Brain microvascular endothelial cell (primary cell): Measurements from ENCODE around the gene PDE1C.

Experiments used
- DNase-seq: peaks from one replicate; pipeline ENCODE4 v3.0.0-alpha.2; 2020
- H3K27ac ChIP-seq: fragments of 250-450 bp; sonication (Bioruptor Pico); 2 replicates; pipeline ENCODE4 v1.5.1; 2020; ENCODE audit warnings: mild to moderate bottlenecking, moderate library complexity
- H3K27me3 ChIP-seq: fragments of 250-450 bp; sonication (Bioruptor Pico); replicated peaks from 2 replicates; pipeline ENCODE4 v1.5.1; 2020; ENCODE audit warnings: mild to moderate bottlenecking
- H3K36me3 ChIP-seq: fragments of 250-450 bp; sonication (Bioruptor Pico); replicated peaks from 2 replicates; pipeline ENCODE4 v1.5.1; 2020; ENCODE audit warnings: mild to moderate bottlenecking
- H3K4me3 ChIP-seq: 2 replicates; pipeline ENCODE4 v1.5.1; 2011; ENCODE audit warnings: low read depth, mild to moderate bottlenecking, control low read depth, low read length, moderate library complexity
- in situ Hi-C: cut with HindIII; loops from 2 replicates; pipeline ENCODE4 v1.10.0; 2017; ENCODE audit warnings: low sequenced_read_pairs, low pct_ligation_motif_present
- TF ChIP-seq, protein P1 (sequence below): IDR thresholded peaks from 2 replicates; pipeline ENCODE4 v1.5.1; 2011; ENCODE audit warnings: low read depth, mild to moderate bottlenecking, moderate library complexity, low read length, control low read depth, inconsistent platforms; ENCODE audit errors: missing control alignments

The PDE1C gene

GRCh38 chr7:31950091-31950755, 120.0 kb downstream of the PDE1C start:
- Histone ChIP-seq H3K27ac (no peak overlapping the region), H3K4me3 (no peak overlapping the region), H3K36me3 (no peaks in the 10 kb centered on the region), H3K27me3 (no peaks in the 10 kb centered on the region)
- TF ChIP-seq, protein P1, sequence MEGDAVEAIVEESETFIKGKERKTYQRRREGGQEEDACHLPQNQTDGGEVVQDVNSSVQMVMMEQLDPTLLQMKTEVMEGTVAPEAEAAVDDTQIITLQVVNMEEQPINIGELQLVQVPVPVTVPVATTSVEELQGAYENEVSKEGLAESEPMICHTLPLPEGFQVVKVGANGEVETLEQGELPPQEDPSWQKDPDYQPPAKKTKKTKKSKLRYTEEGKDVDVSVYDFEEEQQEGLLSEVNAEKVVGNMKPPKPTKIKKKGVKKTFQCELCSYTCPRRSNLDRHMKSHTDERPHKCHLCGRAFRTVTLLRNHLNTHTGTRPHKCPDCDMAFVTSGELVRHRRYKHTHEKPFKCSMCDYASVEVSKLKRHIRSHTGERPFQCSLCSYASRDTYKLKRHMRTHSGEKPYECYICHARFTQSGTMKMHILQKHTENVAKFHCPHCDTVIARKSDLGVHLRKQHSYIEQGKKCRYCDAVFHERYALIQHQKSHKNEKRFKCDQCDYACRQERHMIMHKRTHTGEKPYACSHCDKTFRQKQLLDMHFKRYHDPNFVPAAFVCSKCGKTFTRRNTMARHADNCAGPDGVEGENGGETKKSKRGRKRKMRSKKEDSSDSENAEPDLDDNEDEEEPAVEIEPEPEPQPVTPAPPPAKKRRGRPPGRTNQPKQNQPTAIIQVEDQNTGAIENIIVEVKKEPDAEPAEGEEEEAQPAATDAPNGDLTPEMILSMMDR = no peak
- DNase-seq = peak; percentile 24
- in situ Hi-C loops = no loop called here

- DNase-seq = peak; percentile 57
- peak overlapping the region; percentile 28 for H3K27ac ChIP-seq
- TF ChIP-seq, protein P1 = no peak
- no peak overlapping the region for H3K4me3 ChIP-seq
- in situ Hi-C loops = no loop called here
- H3K36me3 ChIP-seq = no peaks in the 10 kb centered on the region
- no peaks in the 10 kb centered on the region for H3K27me3 ChIP-seq
Measured at GRCh38 chr7:31948029-31948428, 122.2 kb downstream of the PDE1C start.

DNA sequence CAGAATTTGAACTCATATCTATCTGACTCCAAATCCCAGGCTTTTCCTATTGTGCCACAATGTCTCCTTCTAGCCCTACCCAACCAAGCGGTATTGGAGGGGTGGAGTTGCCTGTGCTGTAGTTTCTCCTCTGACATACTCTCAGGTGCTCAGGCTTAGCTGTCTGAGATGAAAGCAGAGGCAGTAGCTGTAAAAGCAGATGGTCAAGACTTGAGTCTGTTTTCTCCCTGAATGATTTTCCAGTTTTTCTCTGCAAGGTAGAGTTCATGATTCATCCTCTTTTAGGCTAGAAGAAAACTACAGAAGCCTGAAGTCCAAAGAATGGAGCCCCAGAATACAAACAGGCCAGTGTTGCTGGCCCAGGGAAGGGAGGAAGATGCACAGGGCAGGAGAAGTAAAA, 130.0 kb downstream of the PDE1C start:
- TF ChIP-seq, protein P1 = no peak
- no peak for DNase-seq
- Histone ChIP-seq H3K36me3 (no peaks in the 10 kb centered on the region), H3K4me3 (no peak overlapping the region), H3K27me3 (no peaks in the 10 kb centered on the region), H3K27ac (no peak overlapping the region)
- in situ Hi-C loops = no loop called here

GRCh38 chr7:31939076-31939475, 131.1 kb downstream of the PDE1C start:
- no peak for DNase-seq
- in situ Hi-C loops = no loop called here
- no peak overlapping the region for H3K4me3 ChIP-seq
- TF ChIP-seq, protein P1 = no peak
- no peaks in the 10 kb centered on the region for H3K27me3 ChIP-seq
- H3K27ac ChIP-seq = no peak overlapping the region
- no peaks in the 10 kb centered on the region for H3K36me3 ChIP-seq

DNA sequence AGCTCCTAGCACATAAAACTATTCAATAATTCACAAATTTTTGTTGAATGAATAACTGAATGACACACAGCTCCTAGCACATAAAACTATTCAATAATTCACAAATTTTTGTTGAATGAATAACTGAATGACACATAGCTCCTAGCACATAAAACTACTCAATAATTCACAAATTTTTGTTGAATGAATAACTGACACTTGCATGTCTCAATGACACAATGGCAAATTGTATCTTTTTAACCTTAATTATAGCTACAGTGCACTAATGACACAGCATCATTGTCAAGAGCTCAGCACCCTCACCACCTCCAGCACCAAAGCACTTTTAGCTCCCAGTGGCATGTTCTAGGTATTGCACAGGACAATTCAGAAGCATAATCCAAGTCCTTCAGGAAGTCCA, 131.6 kb downstream of the PDE1C start:
- H3K36me3 ChIP-seq = no peaks in the 10 kb centered on the region
- H3K4me3 ChIP-seq = no peak overlapping the region
- TF ChIP-seq, protein P1 = peak; percentile 62
- in situ Hi-C loops = no loop called here
- peak; percentile 20 for DNase-seq
- no peak overlapping the region for H3K27ac ChIP-seq
- no peaks in the 10 kb centered on the region for H3K27me3 ChIP-seq

GRCh38 chr7:31937982-31938381, 132.2 kb downstream of the PDE1C start:
- no peak overlapping the region for H3K27ac ChIP-seq
- no peak overlapping the region for H3K4me3 ChIP-seq
- DNase-seq = no peak
- TF ChIP-seq, protein P1 = no peak
- H3K36me3 ChIP-seq = no peaks in the 10 kb centered on the region
- H3K27me3 ChIP-seq = no peaks in the 10 kb centered on the region
- in situ Hi-C loops = no loop called here
